Stimulated activated CD4-positive, alpha-beta T cell treated with anti-CD3 and anti-CD28 coated beads, Interleukin-4, amount 100 ng/mL, for 1 hour (primary cell): ENCODE results near the gene KCNIP2.
"Not testable (repeated sequence)": the region's sequence is repeated elsewhere in the genome, so short reads cannot be mapped to it uniquely, and the experiment has no call there.

Experiments
- DNase-seq: peaks from one replicate; pipeline ENCODE4 v3.0.0-alpha.2; 2020

KCNIP2 gene

DNA sequence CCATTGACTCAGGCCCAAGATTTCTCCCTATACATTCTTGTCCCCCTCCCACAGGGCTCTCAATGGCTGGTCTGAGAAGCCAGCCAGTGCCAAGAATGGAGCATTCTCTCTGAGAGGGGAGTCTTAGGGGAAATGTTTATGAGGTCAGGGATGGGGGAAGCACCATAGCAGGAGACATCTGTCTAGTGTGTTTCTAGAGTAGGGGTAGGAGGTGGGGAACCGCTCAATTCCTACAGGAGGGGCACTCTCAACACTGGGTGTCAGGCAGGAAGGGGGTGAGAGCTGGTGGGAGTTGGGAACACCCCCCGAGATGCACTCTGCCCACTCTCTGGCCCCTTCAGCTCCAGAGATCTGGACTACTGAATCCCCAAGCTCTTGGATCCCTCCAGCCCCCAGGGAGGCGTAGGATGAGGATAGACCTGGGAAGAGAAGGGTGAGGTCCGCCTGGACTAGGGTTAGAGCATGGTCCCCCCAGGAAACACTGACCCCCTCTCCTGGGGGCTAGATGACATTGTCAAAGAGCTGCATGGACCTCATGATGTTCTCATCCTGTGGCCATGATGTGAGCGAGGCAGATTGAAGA lies 16.7 kb downstream of the KCNIP2 start:
- DNase-seq: no peak

DNA sequence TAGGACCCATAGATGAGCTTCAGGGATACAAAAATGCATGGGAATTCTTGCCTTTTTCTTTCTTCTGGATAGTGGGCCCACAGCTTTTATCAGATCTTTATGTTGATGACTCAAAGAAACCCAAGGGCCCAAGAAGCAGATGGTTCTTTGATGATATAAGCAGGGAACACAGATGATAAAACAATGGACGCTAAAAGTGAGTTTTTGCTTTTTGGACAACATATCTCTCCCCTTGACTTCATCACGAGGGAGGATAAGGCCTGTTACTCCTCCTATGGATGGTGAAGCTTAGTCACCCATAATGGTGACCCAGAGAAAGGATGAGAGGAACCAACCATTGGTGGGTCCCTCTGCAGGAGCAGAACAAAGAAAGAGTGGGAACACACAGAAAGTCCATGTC lies 18.9 kb downstream of the KCNIP2 start:
- no peak for DNase-seq

DNA sequence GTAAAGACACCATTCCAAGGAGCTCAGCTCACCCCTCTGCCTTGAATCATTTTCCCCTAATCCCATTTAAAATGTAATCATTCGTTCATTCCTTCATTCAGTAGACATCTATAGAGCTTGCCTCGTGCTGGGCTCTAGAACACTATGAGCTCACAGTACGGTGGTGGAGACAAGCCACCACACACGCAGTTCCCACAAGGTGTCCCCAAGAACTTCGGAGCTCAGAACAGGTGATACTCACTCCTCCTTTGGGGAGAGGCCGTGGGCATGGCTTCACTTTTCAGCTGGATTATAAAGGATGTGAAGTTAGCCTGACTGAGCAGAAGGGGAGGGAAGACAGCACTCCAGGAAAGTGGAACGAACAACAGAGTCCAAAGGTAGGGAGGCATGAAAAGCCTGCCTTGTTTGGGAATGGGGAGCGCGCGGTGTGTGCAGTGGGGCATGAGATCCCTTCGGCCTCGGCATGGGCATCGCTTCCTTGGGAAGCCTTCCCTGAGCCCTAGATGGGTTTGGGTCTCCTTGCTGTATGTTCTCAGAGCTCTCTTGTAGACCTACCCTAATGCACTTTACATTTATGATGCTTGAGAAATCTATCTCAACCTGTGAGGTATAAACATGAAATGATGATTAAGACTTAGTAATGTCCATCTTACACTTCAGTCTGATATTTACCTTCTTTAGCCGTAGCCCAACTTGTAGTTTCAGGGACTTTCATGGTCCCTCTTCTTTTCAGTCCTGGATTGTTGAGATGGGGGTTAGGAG lies 24.5 kb downstream of the KCNIP2 start:
- DNase-seq: peak; percentile 22

DNA sequence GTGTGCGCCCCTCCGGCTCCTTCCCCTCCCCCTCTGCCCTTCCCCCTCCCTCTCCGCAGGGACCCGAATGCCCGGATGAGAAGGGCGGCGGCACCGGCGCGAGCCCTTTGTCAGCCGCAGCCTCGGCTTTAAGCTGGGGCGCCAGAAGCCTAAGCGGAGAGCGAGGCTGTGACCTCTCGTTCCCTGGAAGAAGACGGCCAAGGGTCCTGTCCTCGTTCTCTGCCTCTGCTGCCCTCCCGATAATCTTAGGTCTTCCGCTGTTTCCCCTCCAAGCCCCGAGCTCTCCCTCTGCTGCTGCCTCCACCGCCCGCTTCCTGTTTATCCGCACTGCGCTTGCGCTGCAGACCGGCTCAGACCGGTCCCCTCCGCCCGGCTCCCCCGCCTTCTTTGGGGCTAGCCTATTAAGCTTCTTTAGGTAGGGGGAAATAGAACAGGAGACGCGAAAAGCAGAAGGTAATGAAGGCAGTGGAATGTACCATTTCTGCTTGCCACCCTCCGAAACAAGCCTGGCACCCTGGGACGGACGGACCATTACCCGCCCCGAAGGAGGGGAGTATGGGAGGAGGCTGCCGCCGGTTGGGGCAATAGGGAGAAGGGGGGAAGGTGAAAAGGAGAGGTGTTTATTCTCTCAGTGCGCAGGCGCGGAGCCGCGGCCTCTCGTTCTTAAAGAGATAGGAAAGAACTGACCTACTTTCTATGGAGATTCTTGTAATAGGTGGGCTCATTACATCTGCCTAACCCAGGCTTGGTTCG lies 25.3 kb downstream of the KCNIP2 start, which contains the start of gene OGA:
Gene OGA, minus strand, starts transcription at position 326 of the 753 bp plus-strand sequence. CDS start 422 bp downstream, outside the sequence.
- DNase-seq: peak; percentile 96

DNA sequence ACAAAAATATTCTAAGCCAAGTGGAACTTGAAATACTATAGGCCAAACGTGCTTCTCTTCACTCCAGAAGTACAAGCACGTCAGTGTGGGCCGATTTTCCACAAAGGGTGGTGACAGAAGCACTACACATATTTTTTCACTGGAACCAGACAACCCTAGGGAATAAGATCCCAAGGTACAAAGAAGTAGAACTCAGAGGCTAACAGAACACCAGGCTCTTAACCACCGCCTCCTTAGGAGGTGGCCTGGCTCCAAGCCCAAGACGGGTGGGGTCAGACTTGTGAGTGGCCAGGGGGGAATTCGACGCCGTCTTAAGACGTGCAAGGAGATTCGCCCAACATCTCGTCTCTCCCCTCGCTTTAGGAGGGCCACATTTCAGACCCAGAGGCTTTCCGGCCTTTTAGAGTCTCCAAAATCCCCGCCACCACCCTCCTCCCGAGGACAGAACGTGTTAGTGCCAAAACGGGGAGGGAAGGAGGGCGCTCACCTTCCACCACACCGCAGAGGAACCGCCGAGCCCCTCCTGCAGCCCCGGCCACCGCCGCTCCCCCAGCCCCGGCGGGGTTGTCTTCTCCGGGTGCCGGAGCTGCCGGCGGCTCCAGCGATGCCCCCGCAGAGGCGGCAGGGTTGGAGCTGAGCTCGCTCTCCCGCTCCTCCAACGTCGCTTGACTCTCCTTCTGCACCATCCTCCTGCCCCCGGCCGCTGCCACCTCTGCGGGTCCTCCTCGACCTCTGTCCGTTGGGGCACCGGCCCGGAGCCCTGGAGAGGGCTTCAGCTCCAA lies 26.1 kb downstream of the KCNIP2 start:
- peak; percentile 35 for DNase-seq

DNA sequence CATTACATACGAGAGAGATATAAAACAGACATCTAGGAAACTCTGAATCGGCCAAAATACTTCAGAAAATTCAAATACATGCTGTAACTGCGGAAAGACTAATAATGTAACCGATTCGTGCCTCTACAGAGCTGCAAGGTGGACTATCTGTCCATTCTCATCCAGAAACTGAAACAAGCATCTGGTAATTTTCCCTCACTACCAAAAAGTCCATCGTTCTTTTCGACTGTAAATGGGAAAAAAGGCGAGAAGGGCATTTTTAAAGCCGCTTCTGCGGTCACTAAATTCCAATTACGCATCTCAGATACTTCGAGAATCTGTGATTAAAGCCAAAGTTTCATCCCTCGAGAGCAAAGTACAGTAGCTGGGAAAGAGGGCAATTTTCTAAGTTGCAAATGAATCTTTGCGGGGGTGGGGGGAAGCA lies 26.7 kb downstream of the KCNIP2 start:
- DNase-seq: no peak

DNA sequence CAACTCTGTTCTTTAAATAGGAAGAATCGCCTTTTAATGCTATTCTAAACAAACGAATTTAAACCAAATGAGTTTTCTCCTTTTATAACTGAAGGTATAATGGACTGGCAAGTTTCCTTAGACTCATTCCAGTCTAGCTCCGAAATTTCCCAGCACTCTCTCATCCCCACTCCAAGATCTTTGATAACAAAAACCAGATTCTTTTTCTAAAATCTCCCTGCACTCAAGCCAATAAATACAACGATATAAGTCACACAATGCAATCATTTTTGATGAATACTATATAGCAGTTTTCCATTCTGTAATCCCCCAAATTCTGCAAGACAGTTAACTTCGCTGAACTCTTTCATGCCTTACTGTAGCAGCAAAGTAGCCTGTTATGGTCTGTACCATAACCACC lies 27.2 kb downstream of the KCNIP2 start:
- no peak for DNase-seq

DNA sequence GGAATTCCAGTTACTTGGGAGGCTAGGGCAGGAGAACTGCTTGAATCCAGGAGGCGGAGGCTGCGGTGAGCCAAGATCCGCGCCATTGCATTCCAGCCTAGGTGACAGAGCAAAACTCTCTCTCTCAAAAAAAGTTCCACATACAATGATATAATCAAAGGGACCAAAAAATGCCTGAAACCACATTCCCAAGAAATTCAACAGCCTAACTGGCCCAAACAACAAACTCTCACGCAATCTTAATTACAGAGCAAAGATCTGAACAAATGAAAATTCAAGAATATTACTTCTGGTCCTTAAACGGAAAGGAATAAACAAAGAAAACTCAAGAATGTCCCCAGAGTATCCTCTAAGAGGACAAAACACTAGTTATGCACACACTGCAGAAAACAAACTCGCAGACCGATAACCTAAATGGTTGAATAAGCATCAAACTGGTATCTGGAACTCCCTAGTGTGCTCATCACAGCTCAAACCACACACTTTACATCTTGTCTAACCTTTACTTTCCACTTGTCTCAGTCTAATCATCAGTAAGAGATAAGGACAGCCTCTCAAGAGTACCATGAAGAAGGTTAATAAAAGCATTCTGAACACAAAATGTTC lies 29.0 kb downstream of the KCNIP2 start:
- no peak for DNase-seq

DNA sequence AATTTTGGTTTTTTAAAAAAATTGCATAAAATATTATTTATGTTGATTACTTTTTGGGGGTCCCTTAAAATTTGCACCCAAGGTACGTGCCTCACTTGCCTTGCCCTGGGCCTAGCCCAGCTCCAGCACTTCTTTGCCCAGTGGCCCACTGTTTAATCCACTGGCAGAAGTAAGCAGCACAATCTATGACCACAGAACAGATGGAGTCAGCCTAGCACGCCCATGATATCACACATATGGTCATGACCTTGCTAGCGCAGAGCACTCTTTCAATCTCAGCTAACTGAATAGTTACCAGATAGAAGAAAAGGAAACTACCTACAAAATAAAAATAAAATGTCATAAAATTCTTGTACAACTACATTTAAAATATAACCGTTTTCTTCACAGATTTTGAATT lies 31.0 kb downstream of the KCNIP2 start:
- no peak for DNase-seq

DNA sequence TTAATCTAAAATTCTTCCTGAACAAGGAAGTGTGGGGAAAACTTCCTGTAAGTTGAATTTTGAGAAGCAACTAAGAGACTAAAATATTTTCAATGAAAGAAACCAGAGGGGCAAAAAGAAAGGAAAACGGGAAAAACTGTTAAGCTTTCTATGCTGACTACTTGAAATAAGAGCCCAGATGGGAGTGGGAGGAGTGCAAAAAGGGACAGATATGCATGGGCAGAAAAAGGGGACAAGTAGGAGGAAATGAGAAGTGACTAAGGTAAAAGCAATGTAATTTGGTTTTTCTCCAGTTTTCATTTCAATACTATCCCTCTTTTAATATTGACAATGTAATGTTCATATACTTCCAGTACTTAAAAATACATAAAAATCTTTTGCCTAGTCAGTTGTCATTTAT lies 36.4 kb downstream of the KCNIP2 start:
- DNase-seq: no peak

DNA sequence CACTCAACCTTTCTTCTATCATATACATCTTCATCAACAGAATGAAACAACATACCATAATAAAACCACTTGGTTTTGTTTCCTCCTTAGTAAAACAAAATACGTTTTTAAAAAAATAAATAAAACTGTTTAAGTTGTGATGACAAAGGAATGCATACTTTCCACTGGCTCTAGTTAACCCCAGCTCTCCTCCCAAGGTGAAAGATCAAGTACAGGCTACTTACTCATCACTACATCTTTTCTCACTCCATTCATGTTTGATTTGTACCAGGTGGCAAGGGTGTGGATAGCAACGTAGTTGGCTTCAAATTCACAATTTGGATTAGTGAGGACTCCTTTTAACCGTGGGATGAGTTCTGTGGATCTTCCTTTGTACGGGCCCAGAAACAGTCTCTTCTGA lies 40.1 kb downstream of the KCNIP2 start:
- DNase-seq: no peak

DNA sequence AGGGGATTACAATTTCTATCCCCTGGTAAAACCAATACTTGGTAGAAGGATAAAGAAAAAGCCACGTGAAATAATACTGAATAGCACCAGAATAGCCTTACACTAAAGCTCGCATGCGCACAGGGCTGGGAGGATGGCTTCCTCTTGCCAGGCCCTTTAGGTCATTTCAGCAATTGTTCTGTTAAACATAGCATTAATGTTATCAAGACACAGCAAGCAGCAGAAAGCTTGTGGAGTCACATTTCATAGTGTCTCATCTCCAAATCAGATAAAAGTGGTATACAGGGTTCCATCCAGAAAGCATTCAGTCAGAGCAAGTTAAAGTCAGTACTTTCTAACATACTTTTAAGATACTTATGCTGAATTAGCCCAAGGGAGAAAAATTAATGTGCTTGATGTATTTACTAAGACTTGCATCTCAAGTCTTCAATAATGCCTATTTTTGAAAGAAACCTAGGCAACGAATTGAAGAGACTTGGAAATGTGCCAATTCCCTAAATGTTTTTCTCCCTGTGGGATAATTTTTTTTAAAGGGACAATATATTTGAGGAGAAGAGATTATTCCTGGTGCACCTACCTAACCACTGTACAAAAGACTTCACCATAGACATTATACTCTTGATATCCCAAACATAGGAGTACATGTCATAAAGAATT lies 46.1 kb downstream of the KCNIP2 start:
- DNase-seq: no peak

DNA sequence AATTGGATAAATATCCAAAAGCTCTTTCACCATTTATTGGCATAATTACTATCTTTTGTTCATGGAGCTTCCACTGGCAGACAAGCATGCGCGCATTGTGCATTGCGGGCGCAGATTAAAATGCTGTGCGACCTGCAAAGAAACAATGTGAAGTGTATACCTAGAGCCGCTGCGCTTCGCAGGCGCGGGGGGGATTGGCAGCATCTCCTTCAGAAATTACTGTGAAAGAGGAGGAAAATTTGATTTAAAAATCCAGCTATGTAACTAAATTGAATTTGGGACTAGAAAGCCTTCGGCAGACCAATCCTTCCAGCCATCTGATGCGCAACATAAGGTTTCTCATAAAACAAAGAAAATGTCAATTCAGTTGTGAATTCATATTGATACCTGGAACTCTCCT lies 50.1 kb downstream of the KCNIP2 start:
- DNase-seq: no peak

DNA sequence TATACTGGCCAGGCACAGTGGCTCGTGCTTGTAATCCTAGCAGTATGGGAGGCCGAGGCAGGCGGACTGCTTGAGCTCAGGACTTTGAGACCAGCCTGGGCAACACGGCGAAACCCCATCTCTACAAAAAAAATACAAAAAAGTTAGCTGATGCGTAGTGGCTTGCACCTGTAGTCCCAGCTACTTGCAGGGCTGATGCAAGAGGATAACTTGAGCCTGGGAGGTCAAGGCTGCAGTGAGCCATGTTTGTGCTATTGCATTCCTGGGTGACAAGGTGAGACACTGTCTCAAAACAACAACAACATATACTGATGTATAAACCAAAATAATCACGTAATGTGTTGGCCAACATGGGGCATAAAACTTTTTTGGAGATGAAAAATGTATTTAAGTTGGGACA lies 53.9 kb downstream of the KCNIP2 start:
- no peak for DNase-seq

DNA sequence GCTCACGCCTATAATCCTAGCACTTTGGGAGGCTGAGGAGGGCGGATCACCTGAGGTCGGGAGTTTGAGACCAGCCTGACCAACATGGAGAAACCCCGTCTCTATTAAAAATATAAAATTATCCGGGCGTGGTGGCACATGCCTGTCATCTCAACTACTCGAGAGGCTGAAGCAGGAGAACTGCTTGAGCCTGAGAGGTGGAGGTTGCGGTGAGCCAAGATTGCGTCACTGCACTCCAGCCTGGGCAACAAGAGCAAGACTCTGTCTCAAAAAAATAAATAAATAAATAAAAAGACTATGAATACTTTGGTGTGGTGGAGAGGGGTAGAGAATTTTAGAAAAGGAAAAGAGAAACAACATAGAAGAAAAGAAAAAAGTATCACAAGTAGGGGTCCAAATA lies 54.4 kb downstream of the KCNIP2 start:
- DNase-seq: not testable (repeated sequence)

DNA sequence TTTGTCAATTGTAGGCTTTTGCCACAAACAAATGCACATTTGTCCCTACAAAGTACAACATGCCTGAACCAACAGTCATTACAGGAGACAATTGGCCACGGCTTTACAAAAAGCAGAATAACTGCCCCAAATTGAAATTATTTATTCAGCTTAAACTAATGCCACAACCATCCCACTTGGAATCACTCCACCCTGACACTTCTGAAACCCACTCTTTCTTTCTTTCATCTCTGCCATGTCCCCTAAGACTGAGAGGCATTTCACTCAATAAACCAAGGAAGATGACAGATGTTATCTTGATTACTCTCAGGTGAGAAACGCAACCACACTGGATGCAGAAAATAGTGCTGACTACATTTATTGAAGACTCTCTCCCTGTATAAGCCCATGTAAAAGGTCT lies 57.8 kb downstream of the KCNIP2 start:
- DNase-seq: no peak

DNA sequence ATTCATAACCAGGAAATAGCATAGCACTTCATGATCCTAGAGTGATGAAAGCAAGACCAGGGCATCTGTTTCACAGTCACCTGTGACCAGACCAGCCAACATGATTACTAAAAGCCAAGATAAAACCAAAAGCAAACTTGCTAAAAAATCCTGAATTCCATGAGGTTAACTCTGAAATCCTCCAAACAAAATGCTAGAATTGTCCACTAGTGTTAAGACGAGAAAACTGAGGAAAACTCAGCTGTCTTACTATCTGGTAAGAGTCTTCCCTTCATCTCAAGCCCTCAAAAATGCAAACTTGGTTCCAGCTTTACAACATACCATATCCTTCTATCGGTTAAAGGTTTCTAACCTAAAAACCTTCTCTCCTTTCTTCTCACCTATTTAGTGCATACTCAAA lies 59.0 kb downstream of the KCNIP2 start:
- no peak for DNase-seq

DNA sequence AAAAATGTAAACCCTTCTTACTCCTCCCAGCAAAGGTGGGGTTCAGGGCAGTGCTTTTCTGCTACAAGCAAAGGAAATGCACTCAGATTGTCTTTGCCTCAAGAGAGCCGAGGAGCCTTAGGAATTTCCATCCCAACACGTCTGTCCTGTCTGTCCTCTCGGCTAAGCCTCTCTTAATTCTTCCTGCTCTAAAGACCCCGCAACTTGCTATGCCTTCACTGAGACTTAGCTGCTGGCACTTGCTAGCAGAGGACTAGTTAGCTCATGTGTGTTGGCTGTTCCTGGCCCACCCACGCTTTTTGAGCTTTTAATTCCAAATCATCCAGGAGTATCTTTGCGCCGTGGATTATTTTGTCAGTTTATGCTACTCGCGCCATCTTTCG lies 59.9 kb downstream of the KCNIP2 start:
- no peak for DNase-seq

DNA sequence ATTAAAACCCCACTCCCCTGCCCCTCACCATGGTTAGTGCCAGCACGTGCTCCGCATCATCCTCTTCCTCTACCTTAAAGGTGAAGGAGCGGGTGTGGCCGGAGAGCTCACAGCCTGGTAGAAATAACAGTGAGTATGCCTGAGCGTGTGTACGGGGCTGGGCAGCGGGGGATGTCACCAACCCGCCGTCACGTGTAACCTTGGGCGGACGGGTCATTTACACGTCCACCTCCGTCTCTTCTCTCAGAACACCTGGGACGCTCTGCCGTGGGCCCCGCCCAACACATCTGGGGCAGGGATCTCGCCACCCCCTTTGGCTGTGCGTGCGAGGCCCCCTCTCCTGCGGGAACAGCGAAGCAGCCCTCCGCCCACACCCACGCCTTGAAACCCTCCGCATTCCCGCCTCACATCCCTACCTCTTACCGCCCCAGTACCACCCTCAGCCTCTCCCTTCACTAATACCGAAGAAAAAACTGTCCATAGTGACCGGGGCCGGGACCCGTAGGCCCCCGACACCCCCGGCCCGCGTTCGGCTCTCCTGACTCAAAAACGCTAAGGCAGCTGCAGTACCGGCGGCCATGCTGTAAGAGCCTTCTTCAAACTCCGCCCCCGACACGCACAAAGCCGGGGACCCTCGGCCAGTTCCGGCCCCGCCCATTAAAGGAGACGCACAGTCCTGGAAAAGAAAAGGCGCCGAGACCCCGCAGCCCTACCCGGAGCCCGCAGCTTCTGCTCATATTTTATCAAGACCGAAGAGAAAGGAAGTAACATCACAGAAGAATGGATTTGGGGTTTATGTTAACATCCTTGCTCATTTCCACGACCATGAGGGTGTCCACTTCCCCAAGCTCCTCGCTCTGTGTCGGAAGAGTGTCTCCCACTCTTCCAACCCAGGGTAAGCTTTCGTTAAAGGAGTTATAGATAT lies 60.5 kb downstream of the KCNIP2 start, which contains the start of gene NPM3:
Gene NPM3, minus strand, starts transcription at position 636 of the 925 bp plus-strand sequence. Its CDS starts 56 bp downstream, at position 580.
- DNase-seq: peak; percentile 88

DNA sequence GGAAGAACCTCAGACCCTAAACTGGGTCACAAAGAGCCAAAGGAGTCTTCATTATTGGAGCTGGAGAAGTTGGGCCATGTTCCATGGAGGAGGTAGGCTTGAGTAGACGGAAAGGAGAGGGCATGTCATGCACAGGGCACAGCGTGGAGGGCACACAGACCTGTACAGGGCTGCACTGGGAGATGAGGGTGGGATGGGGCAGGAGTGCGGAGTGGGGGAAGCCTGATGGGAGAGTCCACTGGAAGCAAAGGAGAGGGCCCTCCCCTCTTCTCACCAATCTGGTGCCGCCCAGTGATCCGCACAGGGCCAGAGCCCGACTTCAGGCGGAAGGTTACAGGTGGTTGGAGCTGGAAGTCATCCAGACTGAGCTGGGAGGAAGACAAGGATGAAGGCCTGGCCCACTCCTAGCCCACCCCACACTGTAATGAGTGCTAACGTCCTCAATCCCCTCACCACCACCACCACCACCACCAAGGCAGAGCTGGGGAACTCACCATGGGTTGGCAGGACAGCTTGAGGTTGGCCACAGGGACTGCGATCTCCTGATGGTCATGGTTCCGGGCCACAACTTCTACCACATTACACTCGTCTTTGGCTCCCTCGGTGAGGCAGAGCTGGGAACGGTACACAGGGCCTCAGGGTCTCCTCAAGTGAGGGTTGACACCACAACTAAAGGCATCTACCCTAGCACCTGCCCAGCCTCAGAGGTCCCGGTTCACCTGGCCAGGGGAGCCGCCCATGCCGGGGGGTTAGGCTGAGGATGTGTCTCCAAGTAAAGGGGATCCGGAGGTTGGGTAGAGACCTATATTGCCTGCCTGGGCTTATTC lies 61.4 kb downstream of the KCNIP2 start:
- DNase-seq: no peak
